ENCODE data around the gene ZNF865. TPM values are rescaled to one million over a fixed set of nuclear protein-coding genes. Genes with fewer than 3 reads are reported as not detected.

The ZNF865 gene
- total RNA-seq, 1 experiment from 2014 or later: 3.5 TPM

DNA sequence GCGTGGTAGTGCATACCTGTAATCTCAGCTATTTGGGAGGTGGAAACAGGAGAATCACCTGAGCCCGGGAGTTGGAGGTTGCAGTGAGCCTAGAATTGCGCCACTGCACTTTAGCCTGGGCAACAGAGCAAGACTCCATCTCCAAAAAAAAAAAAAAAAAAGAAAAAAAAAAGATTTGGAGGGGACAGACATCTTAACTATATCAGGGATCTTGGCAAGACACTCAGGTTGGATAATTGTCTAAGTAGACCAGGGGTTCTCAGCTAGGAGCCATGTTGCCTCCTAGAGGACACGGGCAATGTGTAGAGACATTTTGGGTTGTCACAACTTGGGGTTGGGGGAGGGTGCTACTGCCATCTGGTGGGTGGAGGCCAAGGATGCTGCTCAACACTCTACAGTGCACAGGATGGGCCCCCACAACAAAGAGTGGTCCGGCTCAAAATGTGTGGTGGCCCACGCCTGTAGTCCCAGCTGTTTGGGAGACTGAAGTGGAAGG, 33.5 kb downstream of the ZNF865 start:
- Histone ChIP-seq H3K36me3 (replicated peaks; ENCODE audit: control insufficient read depth, insufficient read depth, low read length) (no peaks in the 10 kb centered on the region; the same call in none of the 2 replicates), H3K4me3 (ENCODE audit: insufficient read depth, low read depth, low read length) (no peak overlapping the region), H3K27me3 (ENCODE audit: control insufficient read depth, insufficient read depth, low read length) (no peaks in the 10 kb centered on the region)
- peak; percentile 69 for DNase-seq

DNA sequence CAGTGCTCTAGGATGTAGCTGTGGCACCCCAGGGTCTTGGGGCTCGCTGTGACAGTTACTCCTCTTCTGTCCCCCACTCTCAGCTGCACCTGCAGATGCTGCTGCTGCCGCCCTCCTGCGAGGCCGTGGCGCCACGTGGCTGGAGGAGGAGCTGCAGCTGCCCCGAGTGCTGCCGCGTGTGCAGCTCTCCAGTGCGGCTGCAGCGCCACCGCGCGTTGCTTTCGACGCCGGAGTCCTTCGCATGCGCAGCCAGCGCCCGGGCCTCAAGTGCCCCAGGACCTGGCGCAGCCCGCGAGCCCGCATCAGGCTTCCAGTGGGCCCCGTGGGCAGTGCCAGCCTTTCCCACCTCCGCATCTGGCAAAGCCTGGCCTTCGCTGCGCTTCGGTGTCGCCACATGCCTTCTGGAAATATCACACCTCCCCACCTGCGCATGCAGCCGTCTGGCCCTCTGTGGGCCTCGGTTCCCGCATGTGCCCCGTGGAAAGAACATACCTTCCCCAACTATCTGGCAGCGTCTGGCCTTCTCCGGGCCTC, 34.7 kb downstream of the ZNF865 start:
- H3K27me3 ChIP-seq (ENCODE audit: control insufficient read depth, insufficient read depth, low read length): no peaks in the 10 kb centered on the region
- H3K4me3 ChIP-seq (ENCODE audit: insufficient read depth, low read depth, low read length): peak overlapping the region; percentile 81
- H3K36me3 ChIP-seq (replicated peaks; ENCODE audit: control insufficient read depth, insufficient read depth, low read length): peaks cover 5% of the 10 kb centered on the region
- peak; percentile 76 for DNase-seq

GRCh38 chr19:55640577-55641425, 35.4 kb downstream of the ZNF865 start, which contains the start of gene ZNF580:
Gene ZNF580 (plus strand): TSS chr19:55641002. CDS start chr19:55642509, 1,507 bp downstream.
- Histone ChIP-seq H3K27me3 (ENCODE audit: control insufficient read depth, insufficient read depth, low read length) (no peaks in the 10 kb centered on the region), H3K4me3 (ENCODE audit: insufficient read depth, low read depth, low read length) (peak within 1 kb of the TSS; percentile 81)
- peak; percentile 96 for DNase-seq

GRCh38 chr19:55641426-55642152, 36.1 kb downstream of the ZNF865 start:
- DNase-seq: peak; percentile 73
- H3K27me3 ChIP-seq (ENCODE audit: control insufficient read depth, insufficient read depth, low read length): no peaks in the 10 kb centered on the region
- H3K4me3 ChIP-seq (ENCODE audit: insufficient read depth, low read depth, low read length): peak overlapping the region; percentile 81
- H3K36me3 ChIP-seq (replicated peaks; ENCODE audit: control insufficient read depth, insufficient read depth, low read length): peaks cover 10% of the 10 kb centered on the region

More at GRCh38 chr19:55640577-55641425, 35.4 kb downstream of the ZNF865 start, which contains the start of gene ZNF580:
- H3K36me3 ChIP-seq (replicated peaks; ENCODE audit: control insufficient read depth, insufficient read depth, low read length): peaks cover 10% of the 10 kb centered on the region

GRCh38 chr19:55642153-55643002, 36.9 kb downstream of the ZNF865 start:
- H3K36me3 ChIP-seq (replicated peaks; ENCODE audit: control insufficient read depth, insufficient read depth, low read length): peaks cover 10% of the 10 kb centered on the region
- peak overlapping the region; percentile 81 for H3K4me3 ChIP-seq (ENCODE audit: insufficient read depth, low read depth, low read length)
- no peaks in the 10 kb centered on the region for H3K27me3 ChIP-seq (ENCODE audit: control insufficient read depth, insufficient read depth, low read length)
- DNase-seq: peak; percentile 87

GRCh38 chr19:55643003-55643886, 37.8 kb downstream of the ZNF865 start, which contains the start of gene ZNF581:
Gene ZNF581 (plus strand): TSS chr19:55643649. CDS start chr19:55644572, 923 bp downstream.
- H3K27me3 ChIP-seq (ENCODE audit: control insufficient read depth, insufficient read depth, low read length): no peaks in the 10 kb centered on the region
- DNase-seq: peak; percentile 96
- peak within 1 kb of the TSS; percentile 81 for H3K4me3 ChIP-seq (ENCODE audit: insufficient read depth, low read depth, low read length)
- H3K36me3 ChIP-seq (replicated peaks; ENCODE audit: control insufficient read depth, insufficient read depth, low read length): peaks cover 10% of the 10 kb centered on the region

DNA sequence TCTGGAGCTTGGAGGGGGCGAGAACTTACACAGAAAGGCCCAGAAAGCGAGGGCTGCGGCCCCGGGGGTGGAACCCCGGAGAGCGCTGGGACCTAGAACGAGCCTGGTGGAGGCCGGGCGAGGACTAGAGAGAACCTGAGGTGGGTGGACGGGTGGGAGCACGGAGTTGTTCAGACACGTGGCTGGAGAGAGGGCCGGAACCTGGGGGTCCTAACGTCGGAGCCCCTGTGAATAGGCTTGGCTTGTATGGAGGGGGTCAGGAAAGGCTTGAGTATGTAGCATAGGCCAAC, 38.4 kb downstream of the ZNF865 start:
- DNase-seq: no peak
- no peaks in the 10 kb centered on the region for H3K27me3 ChIP-seq (ENCODE audit: control insufficient read depth, insufficient read depth, low read length)
- peak overlapping the region; percentile 81 for H3K4me3 ChIP-seq (ENCODE audit: insufficient read depth, low read depth, low read length)
- H3K36me3 ChIP-seq (replicated peaks; ENCODE audit: control insufficient read depth, insufficient read depth, low read length): peaks cover 10% of the 10 kb centered on the region

GRCh38 chr19:55644191-55644833, 38.9 kb downstream of the ZNF865 start:
- H3K27me3 ChIP-seq (ENCODE audit: control insufficient read depth, insufficient read depth, low read length): no peaks in the 10 kb centered on the region
- H3K36me3 ChIP-seq (replicated peaks; ENCODE audit: control insufficient read depth, insufficient read depth, low read length): peaks cover 10% of the 10 kb centered on the region
- H3K4me3 ChIP-seq (ENCODE audit: insufficient read depth, low read depth, low read length): peak overlapping the region; percentile 81
- DNase-seq: no peak

DNA sequence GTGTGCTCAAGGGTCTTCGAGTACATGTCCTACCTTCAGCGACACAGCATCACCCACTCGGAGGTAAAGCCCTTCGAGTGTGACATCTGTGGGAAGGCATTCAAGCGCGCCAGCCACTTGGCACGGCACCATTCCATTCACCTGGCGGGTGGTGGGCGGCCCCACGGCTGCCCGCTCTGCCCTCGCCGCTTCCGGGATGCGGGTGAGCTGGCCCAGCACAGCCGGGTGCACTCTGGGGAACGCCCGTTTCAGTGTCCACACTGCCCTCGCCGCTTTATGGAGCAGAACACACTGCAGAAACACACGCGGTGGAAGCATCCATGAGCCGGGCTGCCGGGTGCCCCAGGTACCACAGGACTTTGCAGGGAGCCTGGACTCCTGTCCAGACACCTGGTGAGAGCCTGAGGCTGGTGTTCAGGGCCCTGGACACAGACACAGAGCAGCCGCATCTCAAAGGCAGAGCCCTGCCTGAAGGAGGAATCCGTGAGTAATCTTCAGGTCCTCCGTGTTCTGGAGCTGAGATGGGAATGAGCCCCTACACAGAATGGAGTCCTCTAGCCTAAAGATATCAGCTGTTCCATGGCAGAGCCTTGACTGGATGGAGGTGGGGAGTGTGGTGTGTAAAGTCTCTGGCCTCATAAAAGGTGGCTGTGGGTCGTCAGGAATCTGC, 39.5 kb downstream of the ZNF865 start:
- H3K4me3 ChIP-seq (ENCODE audit: insufficient read depth, low read depth, low read length): no peak overlapping the region
- no peaks in the 10 kb centered on the region for H3K27me3 ChIP-seq (ENCODE audit: control insufficient read depth, insufficient read depth, low read length)
- no peak for DNase-seq
- peaks cover 10% of the 10 kb centered on the region for H3K36me3 ChIP-seq (replicated peaks; ENCODE audit: control insufficient read depth, insufficient read depth, low read length)

DNA sequence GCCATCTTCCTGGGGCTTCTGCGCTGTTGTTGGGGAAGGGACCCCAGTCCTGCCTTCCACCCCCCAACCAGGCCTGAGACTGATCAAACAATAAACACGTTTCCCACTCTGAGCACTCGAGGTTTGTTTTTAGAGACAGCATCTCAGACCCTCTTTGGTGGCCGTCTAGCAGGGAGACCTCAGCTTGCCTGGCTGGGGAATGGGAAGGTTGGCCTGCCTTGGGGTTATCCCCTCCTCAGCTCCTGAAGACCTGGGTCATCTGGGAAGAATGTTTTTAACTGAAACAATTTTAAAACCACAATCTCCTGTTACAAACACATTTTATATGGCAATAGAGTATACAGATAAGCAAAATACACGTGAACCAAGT, 40.0 kb downstream of the ZNF865 start:
- DNase-seq: no peak
- Histone ChIP-seq H3K27me3 (ENCODE audit: control insufficient read depth, insufficient read depth, low read length) (no peaks in the 10 kb centered on the region), H3K36me3 (replicated peaks; ENCODE audit: control insufficient read depth, insufficient read depth, low read length) (peaks cover 10% of the 10 kb centered on the region), H3K4me3 (ENCODE audit: insufficient read depth, low read depth, low read length) (no peak overlapping the region)

DNA sequence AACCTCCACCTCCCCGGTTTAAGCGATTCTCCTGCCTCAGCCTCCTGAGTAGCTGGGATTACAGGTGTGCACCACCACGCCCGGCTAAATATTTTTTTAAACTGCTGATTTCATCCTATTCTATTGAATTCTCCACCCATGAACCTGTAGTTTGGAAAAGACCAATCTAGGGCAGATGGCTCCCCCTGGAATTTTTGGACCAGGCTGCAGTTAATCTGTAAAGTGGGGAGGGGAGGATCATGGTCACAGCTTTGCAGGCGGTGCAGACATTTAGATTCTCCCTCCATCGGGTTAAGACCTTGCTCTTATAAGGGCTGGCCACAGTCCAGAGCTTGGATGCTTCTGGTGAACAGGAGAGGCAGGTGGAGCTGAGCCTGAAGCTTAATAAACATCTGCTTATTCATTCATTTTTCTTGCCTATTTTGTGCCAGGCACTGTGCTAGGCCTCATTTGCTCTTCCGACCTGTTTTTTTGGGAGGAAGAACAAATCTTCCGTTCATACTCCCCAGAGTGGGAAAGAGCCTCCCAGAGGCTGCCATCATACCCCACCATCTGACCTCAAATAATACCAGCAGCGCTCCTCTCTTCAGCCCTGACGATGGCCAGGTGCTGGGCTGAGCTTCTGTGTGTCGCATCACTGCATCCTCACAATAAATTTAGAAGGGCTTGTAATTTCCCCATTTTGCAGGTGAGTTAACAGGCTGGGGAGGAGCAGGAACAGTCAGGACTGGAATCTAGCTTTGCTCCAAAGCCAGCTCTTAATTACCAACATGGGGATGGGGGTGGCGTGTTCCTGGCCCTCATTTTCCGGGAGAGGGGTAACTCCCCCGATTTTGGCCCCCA, 41.7 kb downstream of the ZNF865 start:
- DNase-seq: peak; percentile 66
- Histone ChIP-seq H3K36me3 (replicated peaks; ENCODE audit: control insufficient read depth, insufficient read depth, low read length) (peaks cover 10% of the 10 kb centered on the region), H3K27me3 (ENCODE audit: control insufficient read depth, insufficient read depth, low read length) (no peaks in the 10 kb centered on the region), H3K4me3 (ENCODE audit: insufficient read depth, low read depth, low read length) (peak overlapping the region; percentile 81)

Data from H7 (cell line).